22Rv1 (cell line): ENCODE measurements around the gene GNB4.

ENCODE experiments used
- H3K27ac ChIP-seq: fragments of 450-650 bp; 2 replicates; pipeline ENCODE4 v1.5.1; 2017
- ZFX ChIP-seq: fragments of 450-650 bp; IDR thresholded peaks from 2 replicates; pipeline ENCODE4 v1.6.1; 2017; ENCODE audit warnings: antibody characterized with exemption, borderline replicate concordance
- TF ChIP-seq, protein P1 (sequence below): fragments of 450-650 bp; IDR thresholded peaks from 2 replicates; pipeline ENCODE4 v1.5.1; 2017; ENCODE audit warnings: mild to moderate bottlenecking

GNB4 gene

DNA sequence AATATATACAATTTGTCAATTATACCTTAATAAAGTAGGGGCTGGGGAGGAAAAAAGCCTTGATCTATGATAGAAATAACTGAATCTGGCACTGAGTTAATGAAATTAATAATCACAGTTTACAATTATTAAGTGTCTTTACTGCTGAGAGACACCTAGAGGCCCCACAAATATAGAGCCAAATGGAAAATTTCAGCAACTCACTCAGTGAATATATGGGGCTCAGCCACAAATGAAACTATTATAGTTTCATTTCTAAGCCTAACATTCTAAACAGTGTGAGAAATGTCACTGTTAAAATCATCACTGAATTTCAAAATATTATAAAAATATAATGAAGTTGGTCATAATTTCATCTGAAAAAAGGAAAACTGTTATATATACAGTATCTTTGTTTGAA is 40.3 kb downstream of the GNB4 start:
- H3K27ac ChIP-seq, result no peak overlapping the region
- TF ChIP-seq ZFX, result no peak
- TF ChIP-seq, protein P1, sequence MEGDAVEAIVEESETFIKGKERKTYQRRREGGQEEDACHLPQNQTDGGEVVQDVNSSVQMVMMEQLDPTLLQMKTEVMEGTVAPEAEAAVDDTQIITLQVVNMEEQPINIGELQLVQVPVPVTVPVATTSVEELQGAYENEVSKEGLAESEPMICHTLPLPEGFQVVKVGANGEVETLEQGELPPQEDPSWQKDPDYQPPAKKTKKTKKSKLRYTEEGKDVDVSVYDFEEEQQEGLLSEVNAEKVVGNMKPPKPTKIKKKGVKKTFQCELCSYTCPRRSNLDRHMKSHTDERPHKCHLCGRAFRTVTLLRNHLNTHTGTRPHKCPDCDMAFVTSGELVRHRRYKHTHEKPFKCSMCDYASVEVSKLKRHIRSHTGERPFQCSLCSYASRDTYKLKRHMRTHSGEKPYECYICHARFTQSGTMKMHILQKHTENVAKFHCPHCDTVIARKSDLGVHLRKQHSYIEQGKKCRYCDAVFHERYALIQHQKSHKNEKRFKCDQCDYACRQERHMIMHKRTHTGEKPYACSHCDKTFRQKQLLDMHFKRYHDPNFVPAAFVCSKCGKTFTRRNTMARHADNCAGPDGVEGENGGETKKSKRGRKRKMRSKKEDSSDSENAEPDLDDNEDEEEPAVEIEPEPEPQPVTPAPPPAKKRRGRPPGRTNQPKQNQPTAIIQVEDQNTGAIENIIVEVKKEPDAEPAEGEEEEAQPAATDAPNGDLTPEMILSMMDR, result no peak

DNA sequence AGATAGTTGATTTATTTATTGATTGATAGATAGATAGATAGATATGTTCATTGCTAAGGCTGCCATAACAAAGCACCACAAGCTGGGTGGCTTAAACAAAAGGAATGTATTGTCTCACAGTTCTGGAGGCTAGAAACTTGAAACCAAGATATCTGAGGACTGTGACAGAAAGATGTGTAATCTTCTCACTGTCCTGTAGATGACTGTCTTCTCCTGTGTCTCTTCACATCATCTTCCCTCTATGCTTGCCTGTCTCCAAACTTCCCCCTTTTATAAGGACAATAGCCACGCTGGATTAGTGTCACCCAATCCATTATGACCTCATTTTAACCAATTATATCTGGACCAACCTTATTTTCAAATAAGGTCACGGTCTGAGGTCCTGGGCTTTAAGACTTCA is 40.9 kb downstream of the GNB4 start:
- H3K27ac ChIP-seq, result no peak overlapping the region
- no peak for TF ChIP-seq ZFX
- TF ChIP-seq, protein P1, result 0 out of 2 replicates have a peak, but pooled peaks have one; percentile 10

DNA sequence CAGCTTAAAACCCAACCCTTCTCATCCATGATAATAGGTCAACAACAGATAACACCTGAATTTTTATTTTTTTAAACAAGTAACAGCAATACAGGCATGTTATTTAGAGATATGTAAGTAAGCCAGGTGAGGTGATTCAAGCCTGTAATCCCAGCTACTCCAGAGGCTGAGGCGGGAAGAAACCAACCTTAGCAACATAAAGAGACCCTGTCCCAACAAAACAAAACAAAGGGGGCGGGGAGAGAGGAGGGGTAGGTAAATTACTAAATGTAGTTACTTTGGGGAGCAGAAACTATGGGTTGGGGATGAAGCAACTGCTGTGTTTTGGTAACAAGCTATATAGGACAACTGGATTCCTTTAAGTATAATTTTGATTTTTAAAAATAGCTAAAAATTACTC is 47.0 kb downstream of the GNB4 start:
- TF ChIP-seq ZFX, result no peak
- TF ChIP-seq, protein P1, result no peak
- H3K27ac ChIP-seq, result no peak overlapping the region

DNA sequence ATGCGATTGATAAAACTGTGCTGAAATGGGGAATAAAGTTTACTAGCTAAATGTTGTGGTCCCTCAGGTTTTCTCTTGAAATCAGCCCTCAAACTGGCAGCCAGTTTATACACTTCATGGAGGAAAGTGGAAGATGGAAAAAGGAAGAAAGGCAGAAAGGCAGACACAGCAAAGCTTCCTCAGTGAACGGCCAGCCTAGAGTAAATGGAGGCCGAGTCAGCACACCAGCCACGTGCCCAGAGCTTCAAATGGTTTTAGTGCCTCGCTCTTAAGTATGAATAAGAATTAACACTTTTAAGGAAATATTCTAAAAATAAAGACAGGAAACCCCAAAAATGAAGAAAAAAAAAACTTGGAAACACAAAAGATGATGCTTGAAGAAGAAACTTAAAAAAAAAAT is 48.3 kb downstream of the GNB4 start:
- TF ChIP-seq, protein P1, result no peak
- TF ChIP-seq ZFX, result no peak
- no peak overlapping the region for H3K27ac ChIP-seq

DNA sequence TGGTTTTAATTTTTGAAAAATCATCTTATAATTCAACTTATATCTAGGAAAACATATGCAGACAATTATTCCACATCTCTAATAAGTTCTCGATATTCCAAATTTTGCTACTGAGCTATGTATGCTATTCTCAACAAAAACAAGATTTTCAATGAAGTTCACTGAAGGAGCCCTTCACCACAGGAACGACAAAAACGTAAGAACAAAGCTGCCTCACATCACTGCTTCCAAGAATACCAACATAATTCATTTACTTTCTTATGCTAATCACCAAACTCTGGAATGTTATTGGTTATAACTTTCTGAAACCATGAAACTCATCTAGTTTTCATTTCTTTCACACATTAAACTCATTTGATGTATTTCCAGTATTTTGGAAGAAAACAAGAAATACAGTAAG is 49.7 kb downstream of the GNB4 start:
- TF ChIP-seq ZFX, result no peak
- TF ChIP-seq, protein P1, result no peak
- H3K27ac ChIP-seq, result no peak overlapping the region

DNA sequence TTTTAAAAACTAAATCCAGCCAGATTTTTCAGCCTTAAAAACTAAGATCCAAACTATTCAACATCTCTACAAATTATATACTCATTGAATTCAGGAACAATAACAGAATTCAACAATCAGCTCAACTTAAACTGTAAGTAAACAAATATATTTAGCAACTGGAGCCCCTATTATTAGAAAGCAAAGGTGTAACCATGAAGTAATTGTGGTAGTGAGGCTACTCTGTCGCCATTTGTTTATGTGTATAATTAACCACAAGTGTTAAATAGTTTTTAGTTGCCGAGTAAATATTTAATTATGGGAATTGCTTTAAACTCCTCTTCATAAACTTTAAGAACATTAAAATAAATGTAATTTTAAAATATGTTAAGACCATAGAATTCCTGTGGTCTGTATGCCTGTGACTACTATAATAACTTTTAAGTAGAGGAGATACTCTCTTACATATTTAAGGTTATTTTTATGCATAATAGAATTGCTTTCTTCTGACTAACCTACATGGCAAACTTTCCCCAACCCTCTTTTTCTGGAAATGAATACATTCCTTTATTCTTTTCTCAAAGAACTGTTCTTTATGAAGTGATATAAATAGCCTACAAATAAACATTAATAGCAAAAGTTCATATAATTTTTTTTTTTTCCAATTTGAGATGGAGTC is 52.6 kb downstream of the GNB4 start:
- TF ChIP-seq ZFX, result no peak
- TF ChIP-seq, protein P1, result no peak
- H3K27ac ChIP-seq, result no peak overlapping the region

DNA sequence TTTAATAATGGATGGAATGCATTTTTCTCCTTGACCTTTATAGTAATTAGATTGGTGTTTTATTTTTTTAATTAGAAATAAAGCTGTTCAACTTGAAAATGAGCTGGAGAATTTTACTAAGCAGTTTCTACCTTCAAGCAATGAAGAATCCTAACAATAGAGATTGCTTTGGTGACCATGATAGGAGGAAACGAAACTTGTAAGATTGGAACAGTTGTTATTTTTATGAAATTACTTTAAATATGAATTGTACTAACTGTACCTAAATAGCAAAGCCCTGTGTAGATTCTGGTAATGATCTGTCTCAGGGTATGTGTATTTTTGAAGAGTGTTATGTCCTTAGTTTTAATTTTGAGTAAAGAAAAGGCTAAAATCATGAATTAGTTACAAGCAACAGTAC is 59.4 kb downstream of the GNB4 start:
- no peak overlapping the region for H3K27ac ChIP-seq
- TF ChIP-seq, protein P1, result no peak
- TF ChIP-seq ZFX, result no peak
